ENCODE results near the gene GPR146. TPM values are rescaled to one million over a fixed set of nuclear protein-coding genes. Genes with fewer than 3 reads are reported as not detected.

GPR146 gene
- total and polyA plus RNA-seq, 7 donors: 3.0 to 33.5 (median 10.8) TPM

DNA sequence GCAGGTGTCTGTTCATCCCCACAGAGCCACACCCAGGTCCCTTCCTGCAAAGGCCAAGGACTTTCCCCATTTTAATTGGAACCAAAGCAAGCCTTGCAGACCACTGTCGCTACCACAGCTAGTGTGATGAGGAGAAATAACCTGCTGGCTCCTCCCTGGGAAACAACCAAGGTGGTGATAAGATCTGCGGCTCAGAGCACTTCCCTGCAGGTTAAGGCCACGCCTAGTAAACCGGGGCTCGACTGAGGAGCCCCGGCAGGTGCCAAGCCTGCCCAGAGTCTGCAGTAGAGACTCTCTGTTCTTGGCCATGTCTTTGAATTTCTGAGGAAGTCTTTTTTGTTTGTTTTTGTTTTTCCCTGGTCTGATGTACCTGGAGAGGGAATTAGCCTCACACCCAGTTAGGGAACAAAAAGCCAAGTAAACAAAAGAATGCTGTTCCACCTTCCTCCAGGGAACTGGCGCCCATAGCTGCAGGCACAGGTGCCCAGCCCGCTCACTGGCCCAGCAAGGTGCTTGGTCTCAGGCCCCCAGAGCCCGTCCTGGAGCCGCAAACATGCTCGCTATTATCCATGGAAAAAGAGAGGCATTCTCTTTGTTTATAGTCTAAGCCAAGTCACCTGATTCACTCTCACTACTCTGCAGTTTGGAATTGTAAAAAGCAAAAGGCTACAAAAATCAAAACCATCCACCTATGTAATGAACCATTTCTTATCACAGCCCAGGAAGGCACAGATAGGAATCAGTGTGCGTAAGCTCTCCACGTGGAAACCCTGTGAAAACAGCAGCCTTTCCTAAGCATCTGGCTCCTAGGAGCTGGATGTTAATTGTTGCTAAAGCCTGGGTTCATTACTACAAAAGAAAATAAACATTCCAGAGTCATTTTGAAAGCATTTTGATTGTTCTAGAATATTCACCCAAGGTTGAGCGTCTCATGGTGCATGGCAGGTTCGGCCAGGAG lies 2.7 kb downstream of the GPR146 start:
- Histone ChIP-seq H3K4me1 (peaks cover 0 to 42% (median 31%) of the 10 kb centered on the region in 4 donors), H3K9me3 (no peaks in the 10 kb centered on the region), H3K36me3 (no peaks in the 10 kb centered on the region), H3K27me3 (no peaks in the 10 kb centered on the region), H3K27ac (no peak overlapping the region), H3K4me3 (no peak overlapping the region)
- TF ChIP-seq EP300 (IDR thresholded peaks at IDR 0.05) (no peak), POLR2AphosphoS5 (IDR thresholded peaks at IDR 0.05) (no peak), POLR2A (IDR thresholded peaks at IDR 0.05) (no peak)
- TF ChIP-seq, protein P1, sequence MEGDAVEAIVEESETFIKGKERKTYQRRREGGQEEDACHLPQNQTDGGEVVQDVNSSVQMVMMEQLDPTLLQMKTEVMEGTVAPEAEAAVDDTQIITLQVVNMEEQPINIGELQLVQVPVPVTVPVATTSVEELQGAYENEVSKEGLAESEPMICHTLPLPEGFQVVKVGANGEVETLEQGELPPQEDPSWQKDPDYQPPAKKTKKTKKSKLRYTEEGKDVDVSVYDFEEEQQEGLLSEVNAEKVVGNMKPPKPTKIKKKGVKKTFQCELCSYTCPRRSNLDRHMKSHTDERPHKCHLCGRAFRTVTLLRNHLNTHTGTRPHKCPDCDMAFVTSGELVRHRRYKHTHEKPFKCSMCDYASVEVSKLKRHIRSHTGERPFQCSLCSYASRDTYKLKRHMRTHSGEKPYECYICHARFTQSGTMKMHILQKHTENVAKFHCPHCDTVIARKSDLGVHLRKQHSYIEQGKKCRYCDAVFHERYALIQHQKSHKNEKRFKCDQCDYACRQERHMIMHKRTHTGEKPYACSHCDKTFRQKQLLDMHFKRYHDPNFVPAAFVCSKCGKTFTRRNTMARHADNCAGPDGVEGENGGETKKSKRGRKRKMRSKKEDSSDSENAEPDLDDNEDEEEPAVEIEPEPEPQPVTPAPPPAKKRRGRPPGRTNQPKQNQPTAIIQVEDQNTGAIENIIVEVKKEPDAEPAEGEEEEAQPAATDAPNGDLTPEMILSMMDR (IDR thresholded peaks at IDR 0.05): no peak
- 23 to 64% methylated on average over 15 of the region's 15 CpGs for WGBS, 2 donors
- DNase-seq: no peak
- intact Hi-C loops (cut with DNase I): no loop called here

DNA sequence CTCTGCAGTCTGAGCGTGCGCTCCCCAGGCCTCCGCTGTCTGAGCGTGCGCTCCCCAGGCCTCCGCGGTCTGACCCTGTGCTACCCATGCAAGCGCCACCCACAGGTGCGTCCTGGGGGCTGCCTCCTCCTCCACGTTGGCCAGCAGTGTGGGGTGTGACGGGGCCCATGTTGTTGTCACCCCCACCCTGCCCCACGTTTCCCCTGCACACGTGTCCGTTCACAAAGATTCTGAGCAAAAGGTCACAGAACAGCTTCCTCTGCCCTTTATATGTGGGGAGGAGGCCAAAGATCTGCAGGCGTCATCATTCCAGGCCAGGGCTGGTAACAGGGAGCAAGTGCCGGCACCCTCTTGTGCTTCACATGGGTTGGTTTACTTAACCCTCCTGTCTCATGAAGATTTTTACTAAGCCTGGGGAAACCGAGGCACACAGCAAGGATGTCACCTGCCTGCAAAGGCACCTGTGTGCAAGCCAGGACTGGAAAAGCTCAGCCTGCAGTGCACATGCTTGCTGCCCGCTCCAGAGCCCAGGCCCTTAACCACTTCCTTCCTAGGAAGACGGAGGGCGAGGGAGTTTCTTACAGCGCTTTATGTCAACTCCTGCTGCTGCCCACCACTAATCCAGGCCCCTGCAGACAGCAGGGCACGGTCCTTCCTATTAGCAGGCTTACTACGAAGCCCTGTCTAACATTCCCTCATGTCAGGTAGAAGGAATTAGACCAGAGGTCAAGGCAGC lies 4.8 kb downstream of the GPR146 start:
- no peaks in the 10 kb centered on the region for H3K36me3 ChIP-seq
- intact Hi-C loops (cut with DNase I): no loop called here
- DNase-seq: no peak
- peak in 1 of 4 donors; percentile 13 for TF ChIP-seq POLR2AphosphoS5 (IDR thresholded peaks at IDR 0.05)
- TF ChIP-seq, protein P1 (IDR thresholded peaks at IDR 0.05): no peak
- H3K27me3 ChIP-seq: no peaks in the 10 kb centered on the region
- H3K4me1 ChIP-seq: peaks cover 0 to 52% (median 37%) of the 10 kb centered on the region in 4 donors
- H3K27ac ChIP-seq: peak overlapping the region in 3 of 4 donors; percentile 14 to 71 (median 22)
- 63 to 86% methylated on average over 23 of the region's 23 CpGs for WGBS, 2 donors
- H3K9me3 ChIP-seq: no peaks in the 10 kb centered on the region
- no peak overlapping the region for H3K4me3 ChIP-seq

DNA sequence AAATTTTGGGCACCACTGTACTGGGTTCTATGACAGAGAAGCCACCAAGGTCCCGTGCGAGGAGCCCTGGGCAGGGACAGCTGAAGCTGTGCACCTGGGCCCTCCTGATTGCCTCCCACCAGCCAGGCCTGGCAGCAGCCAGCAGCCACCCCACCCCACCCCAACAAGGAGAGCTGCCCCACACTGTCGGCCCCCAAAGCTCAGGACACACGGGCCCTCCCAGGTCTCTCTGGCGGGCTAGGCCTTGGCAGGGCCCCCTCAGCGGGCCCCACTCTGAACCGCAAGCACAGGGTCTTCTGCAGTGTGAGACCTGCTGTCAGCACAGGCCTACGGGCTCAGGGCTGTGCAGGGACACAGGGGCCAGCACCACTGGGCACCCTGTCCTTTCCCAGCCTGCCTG lies 5.5 kb downstream of the GPR146 start:
- Histone ChIP-seq H3K9me3 (no peaks in the 10 kb centered on the region), H3K4me1 (peaks cover 0 to 58% (median 42%) of the 10 kb centered on the region in 4 donors), H3K27ac (peak overlapping the region in 2 of 4 donors; percentile 22 to 71), H3K4me3 (no peak overlapping the region), H3K36me3 (no peaks in the 10 kb centered on the region), H3K27me3 (no peaks in the 10 kb centered on the region)
- no peak for DNase-seq
- TF ChIP-seq, protein P1 (IDR thresholded peaks at IDR 0.05): no peak
- TF ChIP-seq POLR2AphosphoS5 (IDR thresholded peaks at IDR 0.05): no peak
- TF ChIP-seq POLR2A (IDR thresholded peaks at IDR 0.05): no peak
- no peak for TF ChIP-seq EP300 (IDR thresholded peaks at IDR 0.05)
- WGBS, 2 donors: 66 to 90% methylated on average over 8 of the region's 8 CpGs
- intact Hi-C loops (cut with DNase I): no loop called here

DNA sequence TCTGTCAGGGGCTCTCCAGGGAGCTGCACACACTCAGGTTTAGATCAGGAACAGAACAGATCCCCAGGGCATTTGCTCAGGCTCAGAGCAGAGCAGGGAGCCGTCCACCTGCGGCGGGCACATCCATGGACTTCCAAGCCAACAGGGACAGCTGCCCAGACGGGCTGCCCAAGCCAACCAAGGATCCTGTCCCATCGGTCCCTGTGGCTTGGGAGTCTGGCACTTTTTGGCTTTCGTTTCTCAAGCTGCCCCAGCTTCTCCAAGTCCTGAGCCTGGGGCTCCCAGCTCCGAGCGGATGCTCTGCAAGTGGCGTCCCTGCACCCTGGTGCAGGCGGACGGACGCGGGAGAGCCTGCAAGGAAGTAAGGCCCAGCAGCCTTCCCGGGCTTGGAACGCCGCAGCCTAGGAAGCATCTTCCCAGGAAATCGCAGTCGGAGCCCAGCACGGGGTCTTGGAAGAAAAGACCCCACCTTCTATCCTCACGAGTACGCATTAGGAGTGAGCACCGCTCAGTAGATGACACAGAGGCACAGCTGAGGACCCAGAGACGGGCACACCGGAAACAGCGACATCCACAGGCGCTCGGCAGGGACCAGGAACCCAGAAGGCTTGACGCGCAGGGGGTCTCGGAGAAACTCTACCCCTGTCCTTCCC lies 6.0 kb downstream of the GPR146 start:
- intact Hi-C loops (cut with DNase I): no loop called here
- Histone ChIP-seq H3K36me3 (no peaks in the 10 kb centered on the region), H3K4me1 (peaks cover 0 to 58% (median 45%) of the 10 kb centered on the region in 4 donors), H3K9me3 (no peaks in the 10 kb centered on the region), H3K27ac (peak overlapping the region in 3 of 4 donors; percentile 71 to 78 (median 77)), H3K27me3 (no peaks in the 10 kb centered on the region), H3K4me3 (no peak overlapping the region)
- no peak for DNase-seq
- 91 to 93% methylated on average over 30 of the region's 30 CpGs for WGBS, 2 donors
- TF ChIP-seq EP300 (IDR thresholded peaks at IDR 0.05): no peak
- no peak for TF ChIP-seq POLR2AphosphoS5 (IDR thresholded peaks at IDR 0.05)
- TF ChIP-seq, protein P1 (IDR thresholded peaks at IDR 0.05): no peak
